Measurements from ENCODE around the gene TEX261.

Gene TEX261

GRCh38 chr2:70981421-70981820 lies 13.3 kb downstream of the TEX261 start:
- DNase-seq, result no peak

- no peak for DNase-seq
Measured at GRCh38 chr2:70979626-70980025, 15.0 kb downstream of the TEX261 start.

GRCh38 chr2:70979180-70979488 lies 15.5 kb downstream of the TEX261 start:
- no peak for DNase-seq

DNA sequence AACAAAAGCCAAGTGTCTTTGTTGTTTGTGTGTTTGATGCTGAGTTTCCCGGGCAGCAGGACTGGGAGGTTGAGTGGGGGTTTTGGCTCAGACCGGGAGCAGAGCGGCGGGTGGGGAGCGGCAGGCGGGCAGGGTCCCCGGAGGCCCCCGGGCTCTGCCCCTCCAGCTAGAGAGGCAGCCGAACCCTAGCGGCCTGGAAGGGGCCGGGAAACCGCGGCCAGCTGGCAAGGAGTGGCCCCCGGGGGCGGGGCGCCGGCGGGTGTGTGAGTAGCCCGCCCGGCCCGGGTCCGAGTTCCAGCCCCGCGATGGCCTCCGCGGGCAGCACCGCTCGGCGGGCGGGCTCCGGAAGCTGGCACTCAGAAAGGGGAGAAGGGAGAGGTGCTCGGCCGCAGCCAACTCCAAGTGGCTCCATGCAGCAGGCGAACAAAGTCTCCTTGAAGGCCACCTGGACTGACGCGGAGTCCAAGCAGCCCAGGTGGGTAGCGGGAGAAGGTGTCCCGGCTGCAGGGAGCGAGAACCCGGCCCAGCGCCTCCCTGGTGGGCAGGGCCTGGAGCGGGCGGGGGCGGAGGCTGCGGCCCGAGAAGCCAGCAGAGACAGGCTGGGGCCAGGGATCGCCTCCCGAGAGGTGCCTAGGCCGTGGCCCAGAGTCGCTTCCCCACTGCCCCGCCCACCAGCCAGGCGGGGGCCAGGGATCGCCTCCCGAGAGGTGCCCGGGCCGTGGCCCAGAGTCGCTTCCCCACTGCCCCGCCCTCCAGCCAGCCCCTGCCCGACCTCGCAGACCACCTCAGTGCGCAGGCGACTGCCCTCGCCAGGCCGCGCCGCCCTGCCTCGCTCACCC lies 16.1 kb downstream of the TEX261 start, which contains the start of gene ANKRD53:
Gene ANKRD53 (plus strand): TSS at position 290 of the 839 bp plus-strand sequence. CDS start 16 bp downstream, at position 306.
- no peak for DNase-seq

GRCh38 chr2:70977605-70978205 lies 17.0 kb downstream of the TEX261 start:
- no peak for DNase-seq

- DNase-seq, result no peak
Measured at GRCh38 chr2:70975237-70975636, 19.4 kb downstream of the TEX261 start.

- no peak for DNase-seq
Measured at GRCh38 chr2:70974592-70974991, 20.1 kb downstream of the TEX261 start.

DNA sequence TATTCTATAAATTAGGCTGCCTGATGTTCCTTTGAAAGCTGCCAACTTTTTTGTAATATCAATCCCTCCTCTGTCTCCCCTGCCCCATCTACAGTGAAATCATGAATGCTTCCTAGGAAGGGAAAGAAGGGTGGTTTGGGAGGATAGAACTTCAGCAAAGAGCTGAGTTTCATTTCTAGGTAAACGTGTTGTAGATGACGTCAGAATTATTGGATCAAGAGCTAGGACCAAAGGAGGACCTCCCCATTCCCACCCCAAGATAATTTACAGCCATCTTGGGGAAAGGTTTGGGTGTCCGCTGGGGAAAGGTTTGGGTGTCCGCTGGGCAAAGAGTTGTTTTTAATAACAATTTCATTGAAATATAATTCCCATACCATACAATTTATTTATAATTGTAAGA lies 27.5 kb downstream of the TEX261 start:
- DNase-seq, result no peak

DNA sequence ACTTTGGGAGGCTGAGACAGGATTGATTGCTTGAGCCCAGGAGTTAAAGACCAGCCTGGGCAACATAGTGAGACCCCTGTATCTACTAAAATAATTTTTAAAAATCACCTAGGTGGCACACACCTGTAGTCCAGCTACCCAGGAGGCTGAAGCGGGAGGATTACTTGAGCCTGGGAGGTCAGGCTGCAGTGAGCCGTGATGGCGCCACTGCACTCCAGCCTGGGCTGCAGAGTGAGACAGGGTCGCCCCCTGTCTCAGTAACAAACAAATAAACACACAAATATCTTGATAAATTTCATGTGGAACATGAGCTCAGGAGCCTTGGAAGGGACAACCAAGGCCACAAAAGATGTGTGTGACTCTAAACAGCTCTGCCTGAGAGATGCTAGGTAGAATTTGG lies 28.0 kb downstream of the TEX261 start:
- DNase-seq, result no peak

DNA sequence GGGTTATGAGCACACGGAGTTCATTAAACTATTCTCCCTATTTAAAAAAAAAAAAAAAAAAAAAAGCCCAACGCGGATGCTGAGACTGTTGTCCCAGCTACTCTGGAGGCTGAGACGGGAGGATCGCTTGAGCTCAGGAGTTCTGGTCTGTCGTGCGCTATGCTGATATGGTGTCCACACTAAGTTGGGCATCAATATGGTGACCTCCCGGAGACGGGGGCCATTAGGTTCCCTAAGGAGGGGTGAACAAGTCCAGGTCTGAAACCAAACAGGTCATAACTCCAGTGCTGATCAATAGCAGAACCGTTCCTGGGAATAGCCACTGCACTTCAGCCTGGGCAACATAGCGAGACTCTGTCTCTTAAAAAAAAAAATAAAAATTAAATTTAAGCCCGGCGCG lies 29.2 kb downstream of the TEX261 start:
- no peak for DNase-seq

- peak; percentile 70 for DNase-seq
Measured at GRCh38 chr2:70964596-70965386, 29.9 kb downstream of the TEX261 start.

- no peak for DNase-seq
Measured at GRCh38 chr2:70964133-70964532, 30.5 kb downstream of the TEX261 start.

DNA sequence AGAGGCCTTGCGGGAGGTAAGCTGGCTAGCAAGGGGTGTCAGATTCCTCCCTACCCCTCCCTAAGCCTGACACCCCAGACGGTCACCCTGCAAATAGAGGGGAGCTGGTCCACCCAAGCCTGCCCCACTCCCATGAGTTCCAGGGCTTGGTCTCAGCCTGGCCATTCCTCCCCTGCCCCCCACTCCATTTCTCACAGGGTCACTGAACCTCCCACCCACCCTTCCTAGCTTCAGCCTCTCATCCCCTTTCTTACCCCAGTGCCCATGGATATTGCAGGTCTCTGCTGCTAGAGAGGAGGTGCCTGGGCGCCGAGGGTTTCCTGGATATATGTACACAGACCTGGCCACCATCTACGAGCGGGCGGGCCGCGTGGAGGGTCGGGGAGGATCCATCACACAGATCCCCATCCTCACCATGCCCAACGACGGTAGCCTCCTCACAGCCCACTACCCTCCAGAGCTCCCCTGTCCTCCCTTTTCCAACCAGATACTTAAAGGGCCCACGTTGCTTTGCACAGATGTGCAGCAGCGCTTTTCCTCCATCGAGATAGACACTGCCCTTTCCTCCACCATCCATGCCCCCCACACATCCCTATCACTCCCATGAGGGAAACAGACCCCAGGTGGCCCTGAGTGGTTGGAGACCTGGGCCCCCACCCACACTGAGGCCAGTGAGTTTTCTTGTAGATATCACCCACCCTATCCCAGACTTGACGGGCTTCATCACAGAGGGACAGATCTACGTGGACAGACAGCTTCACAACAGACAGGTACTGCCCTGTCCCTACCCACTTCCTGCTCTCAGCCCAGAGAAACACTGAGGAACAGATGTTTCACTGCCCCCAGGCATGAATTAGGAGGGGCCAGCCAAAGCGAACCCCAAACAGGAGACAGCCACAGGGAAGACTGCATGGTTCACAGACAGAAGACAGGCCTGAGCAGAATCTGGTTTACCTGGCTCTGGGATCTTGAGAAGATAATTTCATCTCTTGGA lies 31.5 kb downstream of the TEX261 start:
- DNase-seq, result no peak

DNA sequence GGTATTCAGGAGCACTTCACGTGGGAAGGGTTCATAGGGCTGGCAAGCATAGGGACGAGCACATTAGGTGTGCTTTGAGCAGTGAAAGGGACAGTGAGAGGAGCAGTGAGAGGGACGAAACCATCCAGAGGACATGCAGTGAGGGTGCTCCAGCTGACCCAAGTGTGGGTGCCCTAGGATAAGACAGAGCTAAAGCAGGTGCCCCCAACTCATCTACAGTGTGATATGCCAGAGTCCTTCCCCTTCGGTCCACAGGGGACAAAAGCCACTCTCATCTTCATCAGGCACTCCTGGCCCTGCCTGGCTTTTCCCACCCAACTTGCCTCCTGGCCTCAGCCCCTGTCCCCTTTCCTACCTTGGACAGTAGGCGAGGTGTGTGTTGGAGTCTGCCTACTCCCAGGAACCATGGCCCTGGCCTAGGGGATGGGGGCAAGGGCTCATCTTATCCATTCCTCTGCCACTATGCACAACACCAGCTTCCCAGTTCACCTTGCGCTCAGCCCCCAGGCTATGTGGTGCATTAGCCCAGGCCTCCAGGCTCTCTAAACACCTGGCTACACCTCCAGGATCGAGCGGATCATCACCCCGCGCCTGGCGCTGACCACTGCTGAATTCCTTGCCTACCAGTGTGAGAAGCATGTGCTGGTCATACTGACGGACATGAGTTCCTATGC lies 32.3 kb downstream of the TEX261 start:
- DNase-seq, result no peak

DNA sequence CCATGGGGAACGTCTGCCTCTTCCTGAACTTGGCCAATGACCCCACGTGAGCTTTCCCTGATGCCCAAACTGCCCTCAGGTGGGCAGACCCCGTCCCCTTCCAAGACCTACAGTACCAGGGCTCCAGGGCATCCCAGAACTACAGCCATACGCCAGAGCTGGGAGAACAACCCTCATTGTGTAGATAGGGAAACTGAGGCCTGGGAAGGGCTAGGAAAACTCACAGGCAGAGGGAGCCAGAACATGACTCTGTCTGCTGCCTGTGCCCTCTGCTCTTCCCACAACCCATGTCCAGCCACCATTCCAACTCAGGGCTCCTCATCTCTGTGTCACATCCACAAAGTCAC lies 33.1 kb downstream of the TEX261 start:
- DNase-seq, result no peak

DNA sequence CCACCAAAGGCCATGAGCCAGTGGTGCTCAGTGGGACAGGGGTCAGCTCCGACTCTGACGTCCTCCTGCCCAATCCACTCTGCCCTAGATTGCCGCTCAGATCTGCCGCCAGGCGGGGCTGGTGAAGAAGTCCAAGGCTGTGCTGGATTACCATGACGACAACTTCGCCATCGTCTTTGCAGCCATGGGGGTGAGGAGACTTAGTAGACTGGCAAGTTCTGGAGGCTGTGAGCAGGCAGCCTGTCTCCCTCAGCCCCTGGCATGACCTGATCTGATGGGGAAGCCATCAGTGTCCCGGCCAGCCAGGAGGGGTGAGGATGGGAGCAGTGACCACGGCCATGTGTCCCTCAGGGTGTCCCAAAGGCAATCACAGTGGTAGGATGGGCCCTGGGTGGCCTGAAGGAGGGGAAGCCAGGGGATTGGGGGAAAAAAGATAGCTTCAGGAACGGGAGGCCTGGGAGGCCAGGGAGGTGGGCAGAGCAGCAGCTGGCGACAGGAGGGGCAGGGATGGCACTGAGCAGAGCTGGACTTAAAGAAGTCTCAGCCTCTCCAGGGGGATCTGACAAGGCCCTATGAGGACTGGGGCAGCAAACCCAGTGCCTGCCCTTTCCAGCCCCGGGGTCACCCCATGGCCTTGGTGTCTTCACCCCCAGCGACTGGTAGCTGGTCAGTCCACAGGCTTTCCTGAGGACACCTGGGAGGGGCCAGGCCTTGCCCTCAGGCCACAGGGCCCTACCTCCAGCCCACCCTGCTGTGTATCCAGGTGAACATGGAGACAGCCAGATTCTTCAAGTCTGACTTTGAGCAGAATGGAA lies 33.6 kb downstream of the TEX261 start:
- DNase-seq, result no peak

- no peak for DNase-seq
Measured at GRCh38 chr2:70959851-70960832, 34.5 kb downstream of the TEX261 start.

GRCh38 chr2:70959271-70959761 lies 35.4 kb downstream of the TEX261 start:
- no peak for DNase-seq

- DNase-seq, result no peak
Measured at GRCh38 chr2:70958759-70959158, 35.9 kb downstream of the TEX261 start.

DNA sequence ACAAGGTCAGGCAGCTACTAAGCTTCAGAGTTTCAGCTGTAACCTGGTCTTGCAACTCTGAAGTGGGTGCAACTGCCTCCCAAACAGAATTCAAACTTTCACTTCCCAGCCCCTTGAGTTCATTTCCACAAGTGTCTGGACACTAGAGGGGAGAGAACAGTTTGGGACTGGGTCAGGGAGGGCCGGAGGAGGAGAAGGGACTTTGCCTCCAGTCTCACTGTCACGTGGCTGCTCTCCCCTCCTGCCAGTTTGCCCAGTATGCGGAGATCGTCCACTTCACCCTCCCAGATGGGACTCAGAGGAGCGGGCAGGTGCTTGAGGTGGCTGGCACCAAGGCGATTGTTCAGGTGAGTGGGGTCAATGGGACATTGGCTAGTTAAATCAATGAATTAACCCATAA lies 36.9 kb downstream of the TEX261 start:
- no peak for DNase-seq

Data from activated effector memory CD4-positive, alpha-beta T cell treated with Interleukin-2 at 50 U/mL for 16 hours (primary cell).